Nephron progenitor cell (in vitro differentiated cells): ENCODE results near the gene TAF11L3.
A peak's percentile ranks its signal among the peaks of the same experiment; 100 is the strongest.
"Not testable (repeated sequence)": the region's sequence is repeated elsewhere in the genome, so short reads cannot be mapped to it uniquely, and the experiment has no call there.

Experiments used
- DNase-seq: peaks from one replicate; pipeline ENCODE4 v3.0.0; 2021
- H3K27ac Mint-ChIP-seq: 2 replicates; pipeline ENCODE4 v1.8.0; 2021; ENCODE audit warnings: mild to moderate bottlenecking, moderate library complexity, mixed read lengths
- H3K27me3 Mint-ChIP-seq: 2 replicates; pipeline ENCODE4 v1.8.0; 2021; ENCODE audit warnings: mild to moderate bottlenecking, low read depth, mixed read lengths; ENCODE audit not compliant: poor library complexity
- H3K36me3 Mint-ChIP-seq: 2 replicates; pipeline ENCODE4 v1.8.0; 2021; ENCODE audit warnings: low read depth, mixed read lengths
- H3K4me1 Mint-ChIP-seq: 2 replicates; pipeline ENCODE4 v1.8.0; 2021; ENCODE audit warnings: mixed read lengths
- H3K4me3 Mint-ChIP-seq: 2 replicates; pipeline ENCODE4 v1.8.0; 2021; ENCODE audit warnings: mild to moderate bottlenecking, moderate library complexity, mixed read lengths
- H3K9me3 Mint-ChIP-seq: 2 replicates; pipeline ENCODE4 v1.8.0; 2021; ENCODE audit warnings: mild to moderate bottlenecking, moderate library complexity, mixed read lengths
- CTCF ChIP-seq: fragments of 200-600 bp; sonication (generic); IDR thresholded peaks from 2 replicates; pipeline ENCODE4 v1.5.0; 2021; ENCODE audit warnings: antibody characterized with exemption

Gene TAF11L3

GRCh38 chr5:17518067-17518466 is at the start of gene TAF11L3:
TSS of gene TAF11L3 (plus strand) at chr5:17518367.
- not testable (repeated sequence) for DNase-seq, H3K4me3 Mint-ChIP-seq, H3K9me3 Mint-ChIP-seq, H3K36me3 Mint-ChIP-seq, H3K27ac Mint-ChIP-seq, H3K4me1 Mint-ChIP-seq, H3K27me3 Mint-ChIP-seq

GRCh38 chr5:17470064-17470463 is 48.1 kb upstream of the TAF11L3 start:
- Mint-ChIP-seq H3K4me1 (no peaks in the 10 kb centered on the region), H3K36me3 (no peaks in the 10 kb centered on the region), H3K27me3 (peaks cover 7% of the 10 kb centered on the region), H3K4me3 (no peak overlapping the region), H3K27ac (no peak overlapping the region), H3K9me3 (no peaks in the 10 kb centered on the region)
- no peak for TF ChIP-seq CTCF
- DNase-seq, result no peak

- not testable (repeated sequence) for DNase-seq, H3K27ac Mint-ChIP-seq, H3K4me3 Mint-ChIP-seq, H3K9me3 Mint-ChIP-seq, H3K36me3 Mint-ChIP-seq
- H3K27me3 Mint-ChIP-seq, result peaks cover 11% of the 10 kb centered on the region
- H3K4me1 Mint-ChIP-seq, result peaks cover 11% of the 10 kb centered on the region
These were observed 43.1 kb upstream of the TAF11L3 start for GRCh38 chr5:17475064-17475463.

GRCh38 chr5:17477043-17477442 is 41.1 kb upstream of the TAF11L3 start:
- Mint-ChIP-seq H3K4me3 (no peak overlapping the region), H3K4me1 (peaks cover 11% of the 10 kb centered on the region), H3K27ac (no peak overlapping the region), H3K36me3 (no peaks in the 10 kb centered on the region), H3K27me3 (peaks cover 12% of the 10 kb centered on the region), H3K9me3 (no peaks in the 10 kb centered on the region)
- TF ChIP-seq CTCF, result no peak
- no peak for DNase-seq

GRCh38 chr5:17477573-17478265 is 40.4 kb upstream of the TAF11L3 start:
- Mint-ChIP-seq H3K4me3 (no peak overlapping the region), H3K27me3 (peaks cover 12% of the 10 kb centered on the region)

GRCh38 chr5:17481378-17481777 is 36.8 kb upstream of the TAF11L3 start:
- no peak overlapping the region for H3K4me3 Mint-ChIP-seq
- DNase-seq, result no peak
- no peaks in the 10 kb centered on the region for H3K36me3 Mint-ChIP-seq
- H3K27me3 Mint-ChIP-seq, result peaks cover 8% of the 10 kb centered on the region
- H3K9me3 Mint-ChIP-seq, result no peaks in the 10 kb centered on the region
- H3K27ac Mint-ChIP-seq, result peak overlapping the region; percentile 69
- no peak for TF ChIP-seq CTCF
- peaks cover 11% of the 10 kb centered on the region for H3K4me1 Mint-ChIP-seq

More at GRCh38 chr5:17477573-17478265, 40.4 kb upstream of the TAF11L3 start:
- no peak for TF ChIP-seq CTCF
- no peak for DNase-seq
- Mint-ChIP-seq H3K9me3 (no peaks in the 10 kb centered on the region), H3K4me1 (peaks cover 11% of the 10 kb centered on the region), H3K27ac (peak overlapping the region; percentile 84), H3K36me3 (no peaks in the 10 kb centered on the region)

- Mint-ChIP-seq H3K27ac (no peak overlapping the region), H3K4me1 (peaks cover 6% of the 10 kb centered on the region), H3K9me3 (no peaks in the 10 kb centered on the region), H3K36me3 (no peaks in the 10 kb centered on the region), H3K27me3 (peaks cover 4% of the 10 kb centered on the region), H3K4me3 (no peak overlapping the region)
- no peak for TF ChIP-seq CTCF
- DNase-seq, result no peak
These were observed 35.4 kb upstream of the TAF11L3 start for GRCh38 chr5:17482790-17483189.

GRCh38 chr5:17486464-17487173 is 31.5 kb upstream of the TAF11L3 start:
- not testable (repeated sequence) for H3K4me1 Mint-ChIP-seq, H3K27me3 Mint-ChIP-seq, H3K4me3 Mint-ChIP-seq, H3K9me3 Mint-ChIP-seq, DNase-seq, H3K36me3 Mint-ChIP-seq, H3K27ac Mint-ChIP-seq
